Right forelimb (tissue), 1 donor: ENCODE results near the gene FIBP.

ENCODE experiments used
- DNase-seq: peaks from one replicate; pipeline ENCODE4 v3.0.0-alpha.2; 2018

FIBP gene

GRCh38 chr11:65888163-65888814 lies at the start of gene FIBP:
TSS of gene FIBP (minus strand) at chr11:65888471. CDS start at chr11:65888418, 53 bp downstream.
- peak; percentile 99 for DNase-seq

GRCh38 chr11:65937766-65938165 lies 49.5 kb upstream of the FIBP start:
- no peak for DNase-seq

- DNase-seq: no peak
Observed at GRCh38 chr11:65934014-65934413, 45.7 kb upstream of the FIBP start.

GRCh38 chr11:65932558-65932919 lies 44.3 kb upstream of the FIBP start:
- no peak for DNase-seq

GRCh38 chr11:65931773-65932557 lies 43.7 kb upstream of the FIBP start:
- DNase-seq: no peak

GRCh38 chr11:65928667-65929066 lies 40.4 kb upstream of the FIBP start:
- DNase-seq: no peak

- DNase-seq: no peak
Observed at GRCh38 chr11:65927904-65928397, 39.7 kb upstream of the FIBP start.

- DNase-seq: no peak
Observed at GRCh38 chr11:65925397-65925796, 37.1 kb upstream of the FIBP start.

- no peak for DNase-seq
Observed at GRCh38 chr11:65922565-65922964, 34.3 kb upstream of the FIBP start.

GRCh38 chr11:65921876-65922275 lies 33.6 kb upstream of the FIBP start:
- DNase-seq: no peak

- no peak for DNase-seq
Observed at GRCh38 chr11:65921033-65921555, 32.8 kb upstream of the FIBP start.

- DNase-seq: no peak
Observed at GRCh38 chr11:65920372-65920802, 32.1 kb upstream of the FIBP start.

- peak; percentile 67 for DNase-seq
Observed at GRCh38 chr11:65919573-65920371, 31.5 kb upstream of the FIBP start.

- peak; percentile 100 for DNase-seq
Observed at GRCh38 chr11:65919141-65919572, 30.9 kb upstream of the FIBP start, which contains the start of gene DRAP1. TSS of gene DRAP1 (plus strand) at chr11:65919426. CDS start at chr11:65919502, 76 bp downstream.

GRCh38 chr11:65918211-65919140 lies 30.2 kb upstream of the FIBP start, which contains the start of gene C11orf68:
TSS of gene C11orf68 (minus strand) at chr11:65919062. CDS start at chr11:65919031, 31 bp downstream.
- DNase-seq: no peak

- DNase-seq: no peak
Observed at GRCh38 chr11:65917434-65918210, 29.4 kb upstream of the FIBP start.

- DNase-seq: no peak
Observed at GRCh38 chr11:65917077-65917433, 28.8 kb upstream of the FIBP start.

- DNase-seq: no peak
Observed at GRCh38 chr11:65916391-65916790, 28.1 kb upstream of the FIBP start.

- no peak for DNase-seq
Observed at GRCh38 chr11:65915821-65916251, 27.6 kb upstream of the FIBP start.

- DNase-seq: no peak
Observed at GRCh38 chr11:65915101-65915820, 27.0 kb upstream of the FIBP start.
